ENCODE measurements around the gene WLS.

WLS gene

DNA sequence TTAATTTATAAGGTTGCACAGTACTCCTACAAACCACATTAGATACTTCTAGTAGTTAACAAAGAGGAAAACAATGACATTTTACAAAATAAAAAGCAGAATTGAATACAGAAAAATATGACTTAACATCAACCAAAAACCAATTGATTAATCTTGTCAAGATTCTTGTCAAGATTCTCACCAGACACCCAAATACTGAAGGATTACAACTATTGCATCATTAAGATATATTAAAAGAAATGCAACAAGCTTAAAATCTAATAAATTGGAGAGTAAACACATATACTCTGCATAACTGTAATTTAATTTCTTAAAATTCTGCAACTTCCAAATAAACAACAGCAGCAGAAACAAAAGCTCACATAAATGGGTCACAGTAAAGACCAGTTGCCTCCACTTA, 4.7 kb downstream of the WLS start:
- DNase-seq: no peak

- DNase-seq: no peak
Observed at GRCh38 chr1:68225781-68226180, 6.5 kb downstream of the WLS start.

- no peak for DNase-seq
Observed at GRCh38 chr1:68223687-68224086, 8.6 kb downstream of the WLS start.

DNA sequence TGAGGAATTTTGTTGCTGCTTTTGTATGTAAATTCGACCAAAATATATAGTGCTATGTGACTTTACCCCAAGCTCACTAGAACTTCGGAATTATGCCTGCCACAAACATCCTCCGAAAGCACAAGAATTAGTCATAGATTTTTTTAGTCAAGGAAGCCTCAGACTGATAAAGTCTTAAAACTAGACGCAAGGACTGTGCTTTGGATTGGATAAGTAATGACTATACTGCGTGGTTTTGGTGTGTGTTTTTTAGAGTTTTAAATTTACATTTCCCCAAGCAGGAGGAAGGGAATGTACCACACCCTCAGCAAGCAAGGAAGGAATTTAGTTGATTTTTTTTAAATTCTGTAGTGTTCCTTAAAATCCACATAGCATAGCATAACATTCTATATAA, 10.3 kb downstream of the WLS start:
- no peak for DNase-seq

DNA sequence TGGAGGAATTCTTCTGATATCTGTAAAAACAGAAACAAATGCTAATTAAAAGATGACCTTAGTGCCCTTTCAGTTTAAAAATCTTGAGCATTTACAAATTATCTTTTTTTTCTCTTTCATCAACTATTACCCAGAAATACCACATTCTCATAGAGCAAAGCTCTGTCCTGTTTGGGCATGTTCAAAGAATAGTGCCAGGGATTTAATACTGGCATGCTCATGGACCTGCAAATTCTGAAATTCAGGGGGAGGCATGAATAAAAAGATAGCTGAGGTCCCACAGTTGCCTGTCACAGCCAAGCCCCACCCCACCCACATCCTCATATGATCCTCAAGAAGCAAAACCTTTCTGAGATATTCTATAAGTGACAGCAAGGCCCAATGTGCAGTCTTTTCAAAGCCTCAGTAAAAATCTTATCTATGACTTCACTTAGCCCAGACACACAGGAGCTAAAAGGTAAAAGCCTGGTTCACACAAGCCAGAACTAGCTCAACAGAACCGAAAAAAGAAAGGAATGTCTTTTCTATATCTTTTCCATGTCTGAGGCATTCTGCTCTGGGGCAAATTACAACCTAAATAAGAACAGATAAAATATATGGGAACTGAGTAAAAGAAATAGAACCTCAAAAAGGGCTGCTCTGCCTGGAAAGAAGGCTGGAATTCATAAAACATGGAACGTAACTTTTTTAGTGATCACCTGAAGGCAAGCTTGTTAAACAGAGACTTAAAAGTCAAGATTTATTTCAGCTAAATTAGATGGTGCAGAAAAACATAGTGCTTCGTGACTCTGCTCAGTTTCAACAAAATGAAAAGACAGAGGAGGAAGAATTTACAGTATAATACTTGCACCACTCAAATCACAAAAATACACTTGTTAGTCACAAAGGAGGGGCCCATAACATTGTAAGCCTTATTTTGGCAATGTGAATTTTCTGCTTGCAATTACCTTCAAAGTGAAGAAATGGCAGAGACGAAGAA, 11.0 kb downstream of the WLS start:
- DNase-seq: no peak

GRCh38 chr1:68220420-68220819, 11.9 kb downstream of the WLS start:
- DNase-seq: no peak

DNA sequence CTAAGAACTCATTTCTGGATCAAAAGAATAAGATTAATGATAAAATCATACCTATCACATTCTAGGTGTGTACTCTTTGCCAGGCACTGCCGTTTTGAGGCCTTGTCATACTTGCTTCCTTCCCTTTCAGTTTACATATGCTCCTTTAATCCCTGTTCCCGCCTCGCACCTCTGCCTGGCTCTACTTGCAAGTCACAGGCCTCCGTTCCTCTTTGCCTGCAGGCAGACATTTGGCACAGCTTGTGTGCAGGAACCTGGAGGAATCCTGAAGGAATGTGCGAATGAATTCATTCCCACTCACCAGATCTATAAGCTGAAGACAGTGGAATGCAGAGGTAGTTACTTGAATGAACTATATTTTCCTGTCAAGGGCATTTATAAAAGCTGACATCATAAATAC, 13.8 kb downstream of the WLS start:
- no peak for DNase-seq

DNA sequence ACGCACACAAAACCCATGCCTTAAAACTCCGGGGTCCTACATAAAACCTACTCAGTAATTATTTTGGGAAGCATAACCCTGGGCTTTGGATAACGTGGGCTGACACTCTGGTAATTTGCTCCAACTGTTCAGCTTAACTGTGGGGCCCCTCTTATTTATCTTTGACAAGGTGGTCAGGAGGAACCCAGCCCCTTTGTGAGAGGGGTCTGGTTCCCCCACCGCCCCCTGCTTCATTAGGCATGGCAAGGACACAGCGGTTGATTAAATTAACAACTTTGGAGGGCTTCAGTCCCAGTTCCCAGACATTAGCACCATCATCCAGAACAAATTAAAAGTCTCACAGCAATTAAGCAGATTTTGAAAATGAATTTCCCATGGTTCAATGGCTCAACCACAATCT, 14.7 kb downstream of the WLS start:
- DNase-seq: no peak

DNA sequence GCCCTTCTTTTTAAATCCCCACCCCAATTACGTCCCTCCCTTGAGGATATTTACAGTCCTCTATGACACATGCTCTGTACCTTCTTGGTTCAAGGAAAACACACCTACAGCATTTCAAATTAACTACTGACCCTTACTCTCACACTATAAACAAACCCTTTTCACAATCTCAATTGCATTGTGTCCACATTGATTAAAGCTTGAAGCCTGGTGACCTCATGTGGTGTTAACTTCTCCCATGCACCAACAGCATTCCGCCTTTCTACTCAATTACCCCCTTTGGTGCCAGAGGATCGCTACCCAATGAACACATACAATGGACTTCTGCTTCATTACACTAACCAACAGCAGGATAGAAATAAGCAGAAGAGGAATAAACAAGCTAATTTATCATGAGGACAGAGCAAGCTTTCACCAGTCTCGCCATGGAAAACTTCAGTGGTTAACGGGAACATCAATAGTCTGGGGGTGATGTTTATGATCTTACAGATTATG, 15.2 kb downstream of the WLS start:
- no peak for DNase-seq

- no peak for DNase-seq
Observed at GRCh38 chr1:68216089-68216772, 16.1 kb downstream of the WLS start.

DNA sequence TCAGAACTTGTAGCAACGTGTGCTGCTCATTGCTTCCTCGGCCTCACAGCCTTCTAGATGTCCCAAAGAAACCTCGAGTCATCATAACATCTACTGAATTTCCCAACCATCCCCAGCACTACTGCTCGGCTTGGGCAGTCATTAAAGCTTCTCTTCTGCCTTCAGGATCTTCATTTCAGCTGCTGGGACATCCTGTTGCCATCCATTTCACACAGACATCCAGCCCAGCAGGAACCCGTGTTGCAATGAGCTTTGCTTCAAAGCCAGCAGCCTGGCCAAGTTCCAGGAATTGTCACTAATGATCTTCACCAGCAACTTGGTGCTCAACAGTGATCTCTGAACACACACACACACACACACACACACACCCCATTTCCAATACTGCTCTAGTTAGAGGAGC, 18.5 kb downstream of the WLS start:
- no peak for DNase-seq

- no peak for DNase-seq
Observed at GRCh38 chr1:68211761-68212380, 20.5 kb downstream of the WLS start.

DNA sequence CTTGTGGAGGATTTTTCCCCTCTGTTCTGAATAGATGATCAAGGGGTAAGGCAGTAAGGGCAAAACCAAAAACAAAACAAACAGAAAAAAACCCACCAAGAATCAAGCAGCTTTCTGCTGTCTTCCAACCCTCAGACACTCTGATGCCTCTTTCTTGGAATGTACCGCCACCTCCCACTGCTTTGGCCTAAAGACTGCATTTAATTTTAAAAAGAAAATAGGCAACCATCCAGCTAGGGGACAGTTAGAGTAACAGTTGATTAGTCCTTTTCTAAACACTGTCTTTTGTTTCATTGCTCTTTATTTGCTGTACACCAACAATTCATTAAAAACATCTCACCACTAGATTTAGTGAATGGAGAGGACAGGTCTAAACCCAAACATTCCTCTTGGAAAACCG, 21.5 kb downstream of the WLS start:
- no peak for DNase-seq

GRCh38 chr1:68210027-68210426, 22.3 kb downstream of the WLS start:
- DNase-seq: no peak

- no peak for DNase-seq
Observed at GRCh38 chr1:68206848-68207689, 25.3 kb downstream of the WLS start.

DNA sequence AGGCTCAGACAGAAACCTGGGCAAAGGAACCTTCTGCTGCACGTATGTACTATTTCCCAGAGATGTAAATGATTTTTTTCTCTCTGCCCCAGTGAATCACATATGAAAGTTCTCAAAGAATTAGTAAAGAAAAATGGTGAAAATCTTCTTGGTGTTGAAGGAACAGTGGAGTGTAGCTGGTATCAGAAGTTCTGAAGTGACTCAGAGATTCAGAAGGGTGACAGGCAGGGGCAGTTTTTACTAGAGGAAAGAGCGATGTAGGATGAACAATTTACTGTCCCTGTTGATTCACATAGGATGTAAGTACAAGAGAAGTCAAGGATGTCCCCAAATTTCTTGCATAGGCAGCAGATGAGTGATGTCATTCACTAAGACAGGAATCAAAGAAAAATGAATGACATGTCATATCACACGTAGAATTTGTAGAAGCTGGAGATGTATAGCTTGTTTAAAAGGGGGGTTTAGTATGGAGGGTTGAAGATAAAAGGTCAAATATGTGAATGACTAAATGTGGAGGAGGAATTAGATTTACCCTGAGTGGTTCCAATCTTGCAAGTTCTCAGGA, 26.4 kb downstream of the WLS start:
- DNase-seq: no peak

GRCh38 chr1:68204977-68205630, 27.2 kb downstream of the WLS start:
- no peak for DNase-seq

GRCh38 chr1:68202239-68202832, 30.0 kb downstream of the WLS start:
- DNase-seq: no peak

DNA sequence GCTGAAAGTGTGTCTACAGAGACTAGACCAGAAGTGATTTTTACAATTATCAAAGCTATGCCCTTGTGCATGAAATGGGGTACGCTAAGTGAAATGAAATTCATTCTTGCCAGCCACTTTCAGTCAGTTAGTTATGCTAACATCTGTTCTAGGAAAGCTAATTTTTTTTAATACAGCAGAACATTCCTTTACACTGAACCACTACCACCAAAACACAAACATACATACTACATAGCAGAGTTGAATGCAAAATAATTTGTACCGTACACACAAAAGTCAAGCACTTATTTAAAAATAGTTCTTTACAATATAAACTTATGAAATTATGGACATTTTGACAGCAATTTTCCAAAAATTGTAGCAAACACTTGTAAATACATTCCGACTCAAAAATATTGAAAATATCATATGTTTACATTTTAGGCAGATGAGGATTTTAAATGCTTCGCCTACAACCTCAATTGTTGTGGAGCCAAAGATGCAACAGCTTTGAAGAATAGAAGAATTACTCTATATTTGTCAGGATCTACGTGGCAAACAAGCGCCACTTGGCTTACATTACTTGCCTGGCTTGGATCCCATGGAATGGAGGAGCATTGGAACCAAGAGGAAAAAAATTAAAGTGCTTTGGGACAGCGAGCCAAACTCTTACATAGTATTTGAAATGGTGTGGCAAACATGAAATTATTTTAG, 30.6 kb downstream of the WLS start:
- DNase-seq: no peak

GRCh38 chr1:68199603-68200002, 32.7 kb downstream of the WLS start:
- no peak for DNase-seq

GRCh38 chr1:68198752-68199151, 33.6 kb downstream of the WLS start:
- DNase-seq: no peak
